Measurements from ENCODE around the gene BSPRY. TPM values are rescaled to one million over a fixed set of nuclear protein-coding genes. Genes with fewer than 3 reads are reported as not detected.
A peak's percentile ranks its signal among the peaks of the same experiment; 100 is the strongest.

Gene BSPRY
- total and polyA plus RNA-seq, 2 of the 13 experiments (the other 11 are each of a cell fraction or from before 2014, with no cell fraction given) = 0.09 to 0.26 TPM

DNA sequence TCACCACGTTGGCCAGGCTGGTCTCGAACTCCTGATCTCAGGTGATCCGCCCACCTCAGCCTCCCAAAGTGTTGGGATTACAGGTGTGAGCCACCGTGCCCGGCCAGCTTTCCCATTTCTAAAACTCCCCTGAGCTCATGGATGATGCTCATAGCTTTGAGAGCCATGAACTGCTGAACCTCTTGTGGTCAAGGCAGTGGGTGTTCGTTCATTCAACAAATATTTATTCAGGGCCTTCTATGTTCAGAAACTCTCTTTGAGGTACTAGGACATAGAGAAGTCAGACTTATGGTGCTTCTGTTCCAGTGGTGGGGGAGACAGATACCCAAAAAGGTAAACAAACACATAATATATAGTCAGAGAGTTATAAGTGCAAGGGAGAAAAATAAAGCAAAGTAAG, 2.7 kb downstream of the BSPRY start:
- in situ Hi-C loops (cut with HindIII; ENCODE audit: extremely low pct_ligation_motif_present, low pct_unique_long_range_greater_than_20kb) = loop anchor here (5.0 kb wide), 1 partner anchor 50 kb away; the partner anchor contains the start of gene ALAD
- POLR2A ChIA-PET = interaction anchor here (0.6 to 1.5 kb wide), 3 partner anchors 12 to 58 kb away, joined by 3 to 4 read pairs (median 4); partner anchors contain the start of genes C9orf43, POLE3 and WDR31
- TF ChIP-seq TCF7 (IDR thresholded peaks at IDR 0.05; ENCODE audit: low read depth) (0 out of 2 replicates have a peak, but pooled peaks have one; percentile 13), PHF20 (CRISPR knock-in tag; IDR thresholded peaks at IDR 0.05) (no peak), RARA (CRISPR knock-in tag; IDR thresholded peaks at IDR 0.05) (peak; percentile 89), FOXP1 (IDR thresholded peaks at IDR 0.05) (no peak), FOXP1 (CRISPR knock-in tag; IDR thresholded peaks at IDR 0.05) (0 out of 2 replicates have a peak, but pooled peaks have one; percentile 13), ZMYM3 (CRISPR knock-in tag; IDR thresholded peaks at IDR 0.05) (peak; percentile 9; the same call in 1 of the 2 replicates), ZNF460 (CRISPR knock-in tag; IDR thresholded peaks at IDR 0.05; ENCODE audit: borderline replicate concordance) (peak; percentile 13; the same call in 1 of the 2 replicates), KDM5A (IDR thresholded peaks at IDR 0.05; ENCODE audit: borderline replicate concordance, low read length) (no peak), BCL6 (CRISPR knock-in tag; IDR thresholded peaks at IDR 0.05) (0 out of 2 replicates have a peak, but pooled peaks have one; percentile 47), ZNF619 (CRISPR knock-in tag; IDR thresholded peaks at IDR 0.05) (no peak), HNRNPUL1 (IDR thresholded peaks at IDR 0.05; ENCODE audit: low read depth, low read length) (no peak)
- TF ChIP-seq, protein P1, sequence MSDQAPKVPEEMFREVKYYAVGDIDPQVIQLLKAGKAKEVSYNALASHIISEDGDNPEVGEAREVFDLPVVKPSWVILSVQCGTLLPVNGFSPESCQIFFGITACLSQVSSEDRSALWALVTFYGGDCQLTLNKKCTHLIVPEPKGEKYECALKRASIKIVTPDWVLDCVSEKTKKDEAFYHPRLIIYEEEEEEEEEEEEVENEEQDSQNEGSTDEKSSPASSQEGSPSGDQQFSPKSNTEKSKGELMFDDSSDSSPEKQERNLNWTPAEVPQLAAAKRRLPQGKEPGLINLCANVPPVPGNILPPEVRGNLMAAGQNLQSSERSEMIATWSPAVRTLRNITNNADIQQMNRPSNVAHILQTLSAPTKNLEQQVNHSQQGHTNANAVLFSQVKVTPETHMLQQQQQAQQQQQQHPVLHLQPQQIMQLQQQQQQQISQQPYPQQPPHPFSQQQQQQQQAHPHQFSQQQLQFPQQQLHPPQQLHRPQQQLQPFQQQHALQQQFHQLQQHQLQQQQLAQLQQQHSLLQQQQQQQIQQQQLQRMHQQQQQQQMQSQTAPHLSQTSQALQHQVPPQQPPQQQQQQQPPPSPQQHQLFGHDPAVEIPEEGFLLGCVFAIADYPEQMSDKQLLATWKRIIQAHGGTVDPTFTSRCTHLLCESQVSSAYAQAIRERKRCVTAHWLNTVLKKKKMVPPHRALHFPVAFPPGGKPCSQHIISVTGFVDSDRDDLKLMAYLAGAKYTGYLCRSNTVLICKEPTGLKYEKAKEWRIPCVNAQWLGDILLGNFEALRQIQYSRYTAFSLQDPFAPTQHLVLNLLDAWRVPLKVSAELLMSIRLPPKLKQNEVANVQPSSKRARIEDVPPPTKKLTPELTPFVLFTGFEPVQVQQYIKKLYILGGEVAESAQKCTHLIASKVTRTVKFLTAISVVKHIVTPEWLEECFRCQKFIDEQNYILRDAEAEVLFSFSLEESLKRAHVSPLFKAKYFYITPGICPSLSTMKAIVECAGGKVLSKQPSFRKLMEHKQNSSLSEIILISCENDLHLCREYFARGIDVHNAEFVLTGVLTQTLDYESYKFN (CRISPR knock-in tag; conservative IDR thresholded peaks at IDR 0.05) = peak; percentile 40
- TF ChIP-seq, protein P2, sequence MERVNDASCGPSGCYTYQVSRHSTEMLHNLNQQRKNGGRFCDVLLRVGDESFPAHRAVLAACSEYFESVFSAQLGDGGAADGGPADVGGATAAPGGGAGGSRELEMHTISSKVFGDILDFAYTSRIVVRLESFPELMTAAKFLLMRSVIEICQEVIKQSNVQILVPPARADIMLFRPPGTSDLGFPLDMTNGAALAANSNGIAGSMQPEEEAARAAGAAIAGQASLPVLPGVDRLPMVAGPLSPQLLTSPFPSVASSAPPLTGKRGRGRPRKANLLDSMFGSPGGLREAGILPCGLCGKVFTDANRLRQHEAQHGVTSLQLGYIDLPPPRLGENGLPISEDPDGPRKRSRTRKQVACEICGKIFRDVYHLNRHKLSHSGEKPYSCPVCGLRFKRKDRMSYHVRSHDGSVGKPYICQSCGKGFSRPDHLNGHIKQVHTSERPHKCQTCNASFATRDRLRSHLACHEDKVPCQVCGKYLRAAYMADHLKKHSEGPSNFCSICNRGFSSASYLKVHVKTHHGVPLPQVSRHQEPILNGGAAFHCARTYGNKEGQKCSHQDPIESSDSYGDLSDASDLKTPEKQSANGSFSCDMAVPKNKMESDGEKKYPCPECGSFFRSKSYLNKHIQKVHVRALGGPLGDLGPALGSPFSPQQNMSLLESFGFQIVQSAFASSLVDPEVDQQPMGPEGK (CRISPR knock-in tag; IDR thresholded peaks at IDR 0.05) = peak; percentile 25; the same call in 1 of the 2 replicates
- TF ChIP-seq, protein P3, sequence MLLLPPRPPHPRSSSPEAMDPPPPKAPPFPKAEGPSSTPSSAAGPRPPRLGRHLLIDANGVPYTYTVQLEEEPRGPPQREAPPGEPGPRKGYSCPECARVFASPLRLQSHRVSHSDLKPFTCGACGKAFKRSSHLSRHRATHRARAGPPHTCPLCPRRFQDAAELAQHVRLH (CRISPR knock-in tag; IDR thresholded peaks at IDR 0.05; ENCODE audit: borderline replicate concordance, low read depth) = no peak
- TF ChIP-seq, protein P4, sequence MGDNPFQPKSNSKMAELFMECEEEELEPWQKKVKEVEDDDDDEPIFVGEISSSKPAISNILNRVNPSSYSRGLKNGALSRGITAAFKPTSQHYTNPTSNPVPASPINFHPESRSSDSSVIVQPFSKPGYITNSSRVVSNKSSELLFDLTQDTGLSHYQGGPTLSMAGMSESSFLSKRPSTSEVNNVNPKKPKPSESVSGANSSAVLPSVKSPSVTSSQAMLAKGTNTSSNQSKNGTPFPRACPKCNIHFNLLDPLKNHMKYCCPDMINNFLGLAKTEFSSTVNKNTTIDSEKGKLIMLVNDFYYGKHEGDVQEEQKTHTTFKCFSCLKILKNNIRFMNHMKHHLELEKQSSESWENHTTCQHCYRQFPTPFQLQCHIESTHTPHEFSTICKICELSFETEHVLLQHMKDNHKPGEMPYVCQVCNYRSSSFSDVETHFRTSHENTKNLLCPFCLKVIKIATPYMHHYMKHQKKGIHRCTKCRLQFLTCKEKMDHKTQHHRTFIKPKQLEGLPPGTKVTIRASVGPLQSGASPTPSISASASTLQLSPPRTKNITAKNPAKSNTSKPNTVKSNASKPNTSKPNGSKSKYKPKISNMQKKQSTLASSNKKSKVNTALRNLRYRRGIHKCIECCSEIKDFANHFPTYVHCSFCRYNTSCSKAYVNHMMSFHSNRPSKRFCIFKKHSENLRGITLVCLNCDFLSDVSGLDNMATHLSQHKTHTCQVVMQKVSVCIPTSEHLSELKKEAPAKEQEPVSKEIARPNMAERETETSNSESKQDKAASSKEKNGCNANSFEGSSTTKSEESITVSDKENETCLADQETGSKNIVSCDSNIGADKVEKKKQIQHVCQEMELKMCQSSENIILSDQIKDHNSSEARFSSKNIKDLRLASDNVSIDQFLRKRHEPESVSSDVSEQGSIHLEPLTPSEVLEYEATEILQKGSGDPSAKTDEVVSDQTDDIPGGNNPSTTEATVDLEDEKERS (CRISPR knock-in tag; IDR thresholded peaks at IDR 0.05) = no peak

More for the DNA sequence above, 2.7 kb downstream of the BSPRY start:
- Histone ChIP-seq H3K4me2 (ENCODE audit: low read depth, low read length) (peak overlapping the region; percentile 25; the same call in 1 of the 2 replicates), H3K27ac (ENCODE audit: extremely low read length, insufficient read depth, low read length) (no peak overlapping the region), H3K36me3 (replicated peaks in 1 of 2; ENCODE audit: control insufficient read depth in 1 of 2, insufficient read depth in 2 of 2, low read length in 2 of 2) (no peaks in the 10 kb centered on the region), H4K20me1 (ENCODE audit: insufficient read depth, low read length) (no peaks in the 10 kb centered on the region), H3K9ac (ENCODE audit: insufficient read depth, low read depth, low read length) (no peak overlapping the region), H2AFZ (ENCODE audit: low read length) (no peak overlapping the region), H3K79me2 (ENCODE audit: insufficient read depth, low read length) (no peaks in the 10 kb centered on the region), H3K4me3 (replicated peaks in 1 of 3; ENCODE audit: insufficient read depth in 1 of 3, low read depth in 2 of 3, low read length in 3 of 3) (no peak overlapping the region), H3K4me1 (ENCODE audit: insufficient read depth, low read length) (peaks cover 35% of the 10 kb centered on the region), H3K27me3 (ENCODE audit: control insufficient read depth in 1 of 2, insufficient read depth in 2 of 2, low read length in 2 of 2) (peaks cover 0 to 28% of the 10 kb centered on the region in 2 experiments; a peak in 3 of 5 replicates), H3K9me3 (ENCODE audit: low read length) (no peaks in the 10 kb centered on the region)
- no TSS peak for BruUV-seq (replicated peaks)
- intact Hi-C loops (cut with micrococcal nuclease; ENCODE audit: unreplicated experiment) = no loop called here
- peak; percentile 72 for ATAC-seq
- peak; percentile 72 for DNase-seq (ENCODE audit: low spot score)
- 5% methylated on average over 6 of the region's 6 CpGs for WGBS (ENCODE audit: low lambda C conversion rate)
- no peak for FAIRE-seq
- CTCF ChIA-PET (ENCODE audit: low intra/inter-chr PET ratio, low total read pairs) = no interaction called here
